Measurements from ENCODE around the gene IL17RB.

Gene IL17RB

DNA sequence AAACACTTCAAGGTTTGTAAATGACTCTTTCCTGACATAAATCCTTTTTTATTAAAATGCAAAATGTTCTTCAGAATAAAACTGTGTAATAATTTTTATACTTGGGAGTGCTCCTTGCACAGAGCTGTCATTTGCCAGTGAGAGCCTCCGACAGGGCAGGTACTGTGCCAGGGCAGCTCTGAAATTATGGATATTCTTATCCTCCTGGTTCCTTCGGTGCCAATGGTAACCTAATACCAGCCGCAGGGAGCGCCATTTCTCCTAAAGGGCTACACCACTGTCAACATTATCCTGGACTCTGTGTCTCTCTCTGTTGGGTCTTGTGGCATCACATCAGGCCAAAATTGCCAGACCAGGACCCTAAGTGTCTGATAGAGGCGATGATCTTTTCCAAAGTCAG lies 33.1 kb upstream of the IL17RB start:
- DNase-seq, result no peak

DNA sequence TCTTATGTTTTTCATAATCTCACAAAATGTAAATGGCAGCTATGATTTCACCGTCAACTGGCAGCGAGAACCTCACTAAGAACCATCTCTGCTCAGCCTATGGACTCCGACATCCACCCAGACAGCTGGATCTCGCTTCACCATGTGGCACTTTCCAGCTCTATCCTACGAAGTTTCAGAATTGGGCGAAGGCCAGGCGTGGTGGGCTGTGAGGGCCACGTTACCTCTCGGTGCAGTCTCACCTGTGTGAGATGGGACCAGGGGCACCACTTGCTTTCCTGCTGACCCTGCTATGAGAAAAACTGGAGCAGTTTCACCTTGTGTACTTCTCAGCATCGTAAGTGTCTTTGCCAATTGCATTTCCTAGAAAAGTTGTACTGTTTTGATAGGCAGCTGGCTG lies 32.5 kb upstream of the IL17RB start:
- DNase-seq, result no peak

- no peak for DNase-seq
Measured at GRCh38 chr3:53815067-53815466, 31.3 kb upstream of the IL17RB start.

DNA sequence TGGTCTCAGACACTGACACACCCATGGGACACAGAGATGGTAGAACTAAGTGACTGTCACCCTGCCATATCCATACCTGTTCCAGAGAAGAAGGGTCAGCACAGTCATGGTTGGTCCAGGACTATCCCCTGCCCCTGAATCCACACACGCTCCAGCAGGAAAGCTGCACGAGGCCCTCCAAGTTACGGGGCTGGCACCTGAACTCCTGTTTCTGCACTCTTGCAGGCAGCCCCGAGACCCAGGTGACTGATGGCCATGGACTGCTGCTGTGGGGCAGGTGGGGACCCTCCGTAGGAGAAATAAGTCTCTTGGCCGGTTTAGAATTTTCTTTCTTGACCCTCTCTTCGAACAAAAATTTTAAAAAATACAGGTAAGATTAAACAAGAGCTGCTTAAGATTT lies 30.7 kb upstream of the IL17RB start:
- no peak for DNase-seq

- no peak for DNase-seq
Measured at GRCh38 chr3:53816425-53816824, 29.9 kb upstream of the IL17RB start.

GRCh38 chr3:53817211-53817610 lies 29.2 kb upstream of the IL17RB start:
- no peak for DNase-seq

GRCh38 chr3:53817809-53818208 lies 28.6 kb upstream of the IL17RB start:
- DNase-seq, result no peak

DNA sequence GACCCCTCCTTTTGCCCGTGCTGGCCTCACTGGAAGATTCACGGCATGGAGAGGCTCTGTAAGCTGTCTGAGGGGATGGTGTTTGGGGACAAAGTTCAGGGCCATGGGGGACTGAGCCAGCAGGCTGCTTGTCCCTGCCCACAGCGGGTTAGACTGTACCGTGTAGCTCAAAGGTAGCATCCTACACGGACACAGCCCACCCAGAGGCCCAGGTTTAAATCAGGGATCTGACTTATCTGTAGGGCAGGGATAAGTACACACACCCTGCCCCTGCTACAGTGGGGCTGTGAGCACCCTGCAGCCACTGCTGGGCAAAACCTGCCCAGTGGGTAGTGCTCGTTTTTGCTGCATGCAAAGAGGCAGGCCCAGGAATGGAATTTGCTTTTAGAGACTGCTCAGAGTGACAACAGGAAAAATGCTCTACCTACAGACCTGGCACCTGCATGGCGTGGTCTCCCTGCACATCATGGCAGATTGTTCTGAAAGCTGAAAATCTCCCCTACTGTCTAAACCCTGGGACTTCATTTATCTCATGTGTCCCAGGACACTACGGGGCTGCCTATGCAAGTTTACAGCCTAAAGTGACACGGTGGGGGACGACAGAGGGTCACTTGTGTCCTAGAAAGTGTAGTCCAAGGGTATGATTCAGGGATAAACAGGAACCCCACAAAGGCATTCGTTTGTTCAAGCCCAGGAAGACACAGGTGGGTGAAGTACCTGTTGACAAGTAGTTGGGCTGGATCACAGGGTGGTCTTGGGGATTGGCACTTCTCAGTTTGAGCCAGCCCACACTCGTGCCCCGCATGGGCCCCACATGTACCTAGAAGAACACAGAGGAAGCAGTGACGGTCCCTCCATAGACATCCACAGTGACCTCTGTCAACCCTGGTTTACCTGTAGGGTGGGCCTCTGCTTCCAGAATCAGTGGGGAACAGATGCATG lies 27.9 kb upstream of the IL17RB start:
- DNase-seq, result no peak

DNA sequence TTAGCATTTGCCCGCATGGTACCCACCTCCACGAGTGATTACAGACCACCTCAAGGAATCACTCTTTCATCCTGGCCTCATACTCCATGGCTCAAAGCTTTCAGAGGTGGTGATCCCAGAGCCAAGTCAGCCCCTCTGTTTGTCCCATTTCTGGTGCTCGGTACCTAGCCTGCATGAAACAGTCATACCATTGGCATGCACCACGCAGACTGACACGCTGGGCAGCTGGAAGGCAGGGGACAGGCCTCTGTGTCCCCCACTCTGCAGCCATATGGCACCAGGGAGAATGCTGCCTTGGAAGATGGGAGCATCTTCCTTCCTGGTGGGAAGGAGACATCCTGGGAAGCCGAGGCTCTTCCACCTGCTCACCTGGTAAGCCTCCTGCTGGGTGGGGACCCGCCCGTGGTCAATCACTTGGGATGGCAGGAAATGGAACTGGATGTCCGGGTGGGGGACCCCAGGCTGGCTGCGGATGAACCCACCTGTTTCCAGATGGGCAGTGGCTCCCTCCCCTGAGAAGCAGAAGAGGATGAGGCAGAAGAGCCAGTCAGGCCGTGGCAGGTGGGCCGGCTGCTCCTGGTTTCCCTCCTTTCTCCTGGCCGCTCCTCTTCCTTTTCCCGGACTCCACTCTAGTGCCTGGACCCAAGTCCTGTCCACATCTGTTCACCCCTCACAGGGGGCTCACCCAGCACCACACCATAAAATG lies 27.1 kb upstream of the IL17RB start:
- no peak for DNase-seq

GRCh38 chr3:53820084-53820483 lies 26.3 kb upstream of the IL17RB start:
- no peak for DNase-seq

- DNase-seq, result no peak
Measured at GRCh38 chr3:53820756-53821580, 25.4 kb upstream of the IL17RB start.

GRCh38 chr3:53821631-53822121 lies 24.7 kb upstream of the IL17RB start:
- no peak for DNase-seq

DNA sequence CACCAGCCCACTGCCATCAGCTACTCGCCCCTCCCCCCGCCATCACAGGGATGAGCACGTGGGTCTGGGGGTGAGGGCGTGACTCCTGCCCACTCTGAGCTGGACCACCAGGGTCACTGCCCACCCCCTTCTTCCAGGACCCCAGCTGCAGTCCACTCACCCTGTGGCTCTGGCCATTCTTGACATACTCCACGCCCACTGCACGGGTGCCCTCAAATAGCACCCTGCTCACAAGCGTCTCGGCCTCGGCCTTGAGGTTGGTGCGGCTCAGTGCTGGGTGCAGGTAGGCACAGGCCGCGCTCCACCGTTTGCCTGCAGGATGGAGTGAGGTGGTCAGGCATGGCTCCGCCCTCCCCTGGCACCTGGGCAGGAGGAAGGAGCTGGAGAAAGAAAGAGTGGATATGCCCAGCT lies 24.0 kb upstream of the IL17RB start:
- no peak for DNase-seq

- DNase-seq, result no peak
Measured at GRCh38 chr3:53823026-53823955, 23.1 kb upstream of the IL17RB start.

DNA sequence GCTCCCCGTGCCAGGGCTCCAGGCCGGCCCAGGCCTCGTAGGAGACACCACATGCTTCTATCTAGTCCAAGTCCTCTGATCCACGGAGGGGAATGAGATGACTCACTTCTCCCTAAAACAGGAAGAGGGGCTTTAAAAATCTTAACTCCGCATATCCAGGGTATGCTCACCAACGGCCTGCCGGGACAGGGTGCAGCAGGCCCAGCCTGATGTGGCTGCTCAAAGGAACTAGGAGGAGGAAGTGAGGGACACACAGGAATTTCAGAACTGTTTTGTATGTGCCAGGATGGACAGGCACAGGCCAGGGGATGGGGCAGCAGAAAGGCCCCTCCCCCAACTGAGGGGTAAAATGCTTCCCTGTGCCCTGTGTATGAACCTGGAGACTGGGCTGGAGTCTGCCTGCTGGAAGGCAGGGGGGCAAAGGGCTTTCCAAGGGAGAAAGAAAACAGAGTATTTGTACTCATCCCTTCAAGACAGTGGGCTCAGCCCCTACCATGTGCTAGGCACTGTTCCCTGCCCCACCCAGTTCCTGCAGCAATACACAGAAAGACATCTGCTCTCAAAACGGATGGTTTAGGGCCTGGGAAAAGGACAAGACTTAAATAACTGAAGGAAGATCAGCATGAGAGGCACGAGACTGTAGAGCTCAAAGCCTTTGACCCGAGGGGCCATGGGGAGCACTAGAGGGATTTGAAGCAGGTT lies 22.3 kb upstream of the IL17RB start:
- DNase-seq, result no peak

DNA sequence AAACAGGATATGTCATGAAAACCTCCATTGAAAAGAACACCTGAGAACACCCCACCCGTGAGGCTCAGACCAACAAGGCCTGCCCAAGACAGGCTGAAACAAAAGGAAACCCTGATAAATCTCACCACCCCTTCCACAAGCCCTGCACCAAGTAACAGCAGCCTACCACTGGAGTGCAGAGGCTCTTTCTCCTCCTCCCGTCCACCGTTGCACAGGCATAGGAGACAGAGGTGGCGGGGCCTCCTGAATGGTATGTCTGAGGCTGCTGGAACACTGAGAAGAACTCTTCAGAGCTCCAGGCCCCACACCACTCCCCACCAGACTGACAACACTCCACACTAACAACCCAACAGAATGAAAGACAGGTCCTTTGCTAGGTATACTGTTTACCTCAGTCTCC lies 21.6 kb upstream of the IL17RB start:
- no peak for DNase-seq

- no peak for DNase-seq
Measured at GRCh38 chr3:53826048-53826447, 20.3 kb upstream of the IL17RB start.

DNA sequence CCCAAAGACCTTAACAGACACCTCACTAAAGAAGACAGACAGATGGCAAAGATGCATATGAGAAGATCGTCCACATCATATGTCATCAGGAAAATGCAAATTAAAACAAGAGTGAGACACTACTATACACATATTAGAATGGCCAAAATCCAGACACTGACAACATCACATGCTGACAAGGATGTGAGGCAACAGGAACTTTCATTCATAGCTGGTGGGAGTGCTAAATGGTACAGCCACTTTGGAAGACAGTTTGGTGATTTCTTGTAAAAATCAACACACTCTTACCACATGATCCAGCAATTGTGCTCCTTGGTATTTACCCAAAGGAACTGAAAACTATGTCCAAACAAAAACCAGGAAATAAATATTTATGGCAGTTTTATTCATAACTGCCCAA lies 17.8 kb upstream of the IL17RB start:
- no peak for DNase-seq

GRCh38 chr3:53829605-53830004 lies 16.8 kb upstream of the IL17RB start:
- no peak for DNase-seq

- no peak for DNase-seq
Measured at GRCh38 chr3:53830944-53831343, 15.4 kb upstream of the IL17RB start.

GRCh38 chr3:53833053-53833645 lies 13.2 kb upstream of the IL17RB start:
- DNase-seq, result no peak
